ENCODE data around the gene ELP2. TPM values are rescaled to one million over a fixed set of nuclear protein-coding genes. Genes with fewer than 3 reads are reported as not detected.
"Not testable (repeated sequence)": the region's sequence is repeated elsewhere in the genome, so short reads cannot be mapped to it uniquely, and the experiment has no call there.

ELP2 gene
- total RNA-seq, 4 donors from 2014 or later, result 23.2 to 59.5 (median 49.6) TPM

DNA sequence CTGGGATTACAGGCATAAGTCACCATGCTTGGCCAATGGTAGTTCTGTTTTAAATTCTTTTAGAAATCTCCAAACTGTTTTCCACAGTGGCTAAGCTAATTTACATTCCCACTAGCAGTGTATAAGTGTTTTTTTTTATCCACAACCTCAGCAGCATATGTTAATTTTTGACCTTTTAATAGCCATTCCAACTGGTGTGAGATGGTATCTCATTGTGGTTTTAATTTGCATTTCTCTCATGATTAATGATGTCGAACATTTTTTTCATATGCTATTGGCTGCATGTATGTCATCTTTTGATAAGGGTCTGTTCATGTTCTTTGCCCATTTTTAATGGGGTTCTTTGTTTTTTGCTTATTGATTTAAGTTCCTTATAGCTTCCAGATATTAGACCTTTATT lies 77.6 kb downstream of the ELP2 start:
- TF ChIP-seq POLR2A (IDR thresholded peaks at IDR 0.05) (no peak), EP300 (IDR thresholded peaks at IDR 0.05; ENCODE audit: low read depth) (no peak), POLR2AphosphoS5 (IDR thresholded peaks at IDR 0.05) (no peak)
- TF ChIP-seq, protein P1, sequence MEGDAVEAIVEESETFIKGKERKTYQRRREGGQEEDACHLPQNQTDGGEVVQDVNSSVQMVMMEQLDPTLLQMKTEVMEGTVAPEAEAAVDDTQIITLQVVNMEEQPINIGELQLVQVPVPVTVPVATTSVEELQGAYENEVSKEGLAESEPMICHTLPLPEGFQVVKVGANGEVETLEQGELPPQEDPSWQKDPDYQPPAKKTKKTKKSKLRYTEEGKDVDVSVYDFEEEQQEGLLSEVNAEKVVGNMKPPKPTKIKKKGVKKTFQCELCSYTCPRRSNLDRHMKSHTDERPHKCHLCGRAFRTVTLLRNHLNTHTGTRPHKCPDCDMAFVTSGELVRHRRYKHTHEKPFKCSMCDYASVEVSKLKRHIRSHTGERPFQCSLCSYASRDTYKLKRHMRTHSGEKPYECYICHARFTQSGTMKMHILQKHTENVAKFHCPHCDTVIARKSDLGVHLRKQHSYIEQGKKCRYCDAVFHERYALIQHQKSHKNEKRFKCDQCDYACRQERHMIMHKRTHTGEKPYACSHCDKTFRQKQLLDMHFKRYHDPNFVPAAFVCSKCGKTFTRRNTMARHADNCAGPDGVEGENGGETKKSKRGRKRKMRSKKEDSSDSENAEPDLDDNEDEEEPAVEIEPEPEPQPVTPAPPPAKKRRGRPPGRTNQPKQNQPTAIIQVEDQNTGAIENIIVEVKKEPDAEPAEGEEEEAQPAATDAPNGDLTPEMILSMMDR (IDR thresholded peaks at IDR 0.05), result no peak
- intact Hi-C loops (cut with DNase I; ENCODE audit: low total_unique reads) (no loop called here), in situ Hi-C loops (cut with MboI; ENCODE audit: low pct_ligation_motif_present in 1 of 4, low pct_unique_long_range_greater_than_20kb in 1 of 4, low sequenced_read_pairs in 3 of 4) (no loop called here)
- Histone ChIP-seq H3K27ac (no peak overlapping the region), H3K36me3 (no peaks in the 10 kb centered on the region), H3K4me1 (no peaks in the 10 kb centered on the region), H3K27me3 (no peaks in the 10 kb centered on the region), H3K4me3 (no peak overlapping the region), H3K9me3 (peaks cover 0 to 4% of the 10 kb centered on the region in 2 donors)
- WGBS, 2 donors (ENCODE audit: low coverage in 1 of 2), result 64 to 84% methylated on average over 1 of the region's 1 CpG
- DNase-seq, result no peak

DNA sequence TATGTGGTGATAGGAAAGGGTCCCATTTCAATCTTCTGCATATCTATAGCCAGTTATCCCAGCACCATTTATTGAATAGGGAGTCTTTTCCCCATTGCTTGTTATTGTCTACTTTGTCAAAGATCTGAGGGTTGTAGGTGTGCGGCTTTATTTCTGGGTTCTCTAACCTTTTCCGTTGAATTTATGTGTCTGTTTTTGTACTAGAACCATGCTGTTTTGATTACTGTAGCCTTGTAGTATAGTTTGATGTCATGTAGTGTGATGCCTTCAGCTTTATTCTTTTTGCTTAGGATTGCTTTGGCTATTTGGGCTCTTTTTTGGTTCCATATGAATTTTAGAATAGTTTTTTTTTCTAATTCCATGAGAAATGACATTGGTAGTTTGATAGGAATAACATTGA lies 78.3 kb downstream of the ELP2 start:
- H3K27me3 ChIP-seq; H3K4me3 ChIP-seq; H3K27ac ChIP-seq; H3K9me3 ChIP-seq; H3K4me1 ChIP-seq; intact Hi-C loops (cut with DNase I; ENCODE audit: low total_unique reads); DNase-seq; in situ Hi-C loops (cut with MboI; ENCODE audit: low pct_ligation_motif_present in 1 of 4, low pct_unique_long_range_greater_than_20kb in 1 of 4, low sequenced_read_pairs in 3 of 4); H3K36me3 ChIP-seq: not testable (repeated sequence)
- WGBS, 2 donors (ENCODE audit: low coverage in 1 of 2), result 98 to 100% methylated on average over 2 of the region's 2 CpGs

DNA sequence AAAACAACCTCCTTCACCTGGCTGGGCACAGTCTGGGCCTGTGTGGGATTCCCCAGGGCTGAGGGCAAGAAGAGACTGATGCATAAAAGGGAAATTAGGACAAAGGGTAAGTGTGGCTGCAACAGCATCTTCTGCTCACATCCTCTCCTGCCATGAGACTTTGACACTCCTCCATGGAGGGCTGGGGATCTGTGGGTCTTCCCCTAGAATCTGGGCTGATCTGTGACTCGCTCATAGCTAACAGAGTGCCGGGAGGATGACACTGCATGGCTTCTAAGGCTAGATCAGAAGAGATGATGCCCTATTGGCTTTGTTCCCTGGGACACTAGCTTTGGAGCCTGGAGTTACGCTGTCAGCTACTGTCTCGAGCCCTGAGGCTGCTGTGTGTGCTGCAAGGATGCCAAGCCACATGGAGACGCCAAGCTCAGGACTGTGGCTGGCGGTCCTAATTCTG lies 81.9 kb downstream of the ELP2 start:
- Histone ChIP-seq H3K4me3 (no peak overlapping the region), H3K27me3 (no peaks in the 10 kb centered on the region), H3K9me3 (peaks cover 0 to 4% of the 10 kb centered on the region in 2 donors), H3K36me3 (no peaks in the 10 kb centered on the region), H3K4me1 (no peaks in the 10 kb centered on the region), H3K27ac (no peak overlapping the region)
- WGBS, 2 donors (ENCODE audit: low coverage in 1 of 2), result 87% methylated on average over 6 of the region's 6 CpGs; no CpG with 5 or more reads in 1 of the 2 donors
- in situ Hi-C loops (cut with MboI; ENCODE audit: low pct_ligation_motif_present in 1 of 4, low pct_unique_long_range_greater_than_20kb in 1 of 4, low sequenced_read_pairs in 3 of 4), result no loop called here
- TF ChIP-seq POLR2AphosphoS5 (IDR thresholded peaks at IDR 0.05), result no peak
- no peak for TF ChIP-seq EP300 (IDR thresholded peaks at IDR 0.05; ENCODE audit: low read depth)
- no peak for TF ChIP-seq POLR2A (IDR thresholded peaks at IDR 0.05)
- TF ChIP-seq, protein P1 (IDR thresholded peaks at IDR 0.05), result no peak
- DNase-seq, result no peak
- intact Hi-C loops (cut with DNase I; ENCODE audit: low total_unique reads), result no loop called here

DNA sequence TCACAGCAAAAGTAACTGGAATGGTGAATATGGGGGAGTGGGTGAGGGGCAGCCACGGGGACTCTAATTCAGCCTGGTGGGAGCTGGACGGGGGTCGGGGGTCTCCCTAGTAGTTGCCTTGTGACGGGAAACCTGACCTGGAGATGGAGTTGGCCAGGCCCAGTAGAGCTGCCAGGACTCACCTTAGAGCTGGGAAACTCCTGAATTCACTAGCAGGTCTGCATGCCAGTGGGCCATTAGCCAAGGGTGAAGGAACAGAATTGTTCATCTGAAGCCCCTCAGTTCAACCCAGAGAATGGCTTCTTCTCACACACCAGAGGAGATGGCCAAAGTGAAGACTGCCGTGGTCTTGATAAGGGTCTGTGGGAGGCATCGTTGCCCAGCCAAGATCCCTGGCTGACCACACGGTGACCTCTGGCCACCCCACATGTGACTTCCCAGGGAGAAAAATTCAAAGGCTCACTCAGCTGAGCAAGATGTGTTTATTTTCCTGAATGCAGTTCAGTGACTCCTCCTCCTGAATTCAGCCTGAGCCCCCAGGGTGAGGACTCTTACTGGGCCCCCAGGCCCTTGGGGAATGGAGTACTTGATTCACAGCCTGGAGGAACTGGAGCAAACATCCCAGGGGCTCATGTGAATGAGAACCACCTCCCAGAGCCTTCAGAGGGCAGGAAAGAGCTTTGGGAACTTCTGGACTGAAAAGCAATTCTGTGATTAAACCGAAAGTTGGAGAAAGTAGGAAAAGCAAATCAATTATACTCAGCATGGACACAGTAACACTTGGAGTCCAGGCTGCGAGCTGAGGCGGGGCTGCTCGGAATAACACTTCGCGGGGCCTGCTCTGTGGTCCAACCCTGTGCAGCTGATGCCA lies 82.8 kb downstream of the ELP2 start:
- H3K9me3 ChIP-seq, result peaks cover 0 to 4% of the 10 kb centered on the region in 2 donors
- in situ Hi-C loops (cut with MboI; ENCODE audit: low pct_ligation_motif_present in 1 of 4, low pct_unique_long_range_greater_than_20kb in 1 of 4, low sequenced_read_pairs in 3 of 4), result no loop called here
- intact Hi-C loops (cut with DNase I; ENCODE audit: low total_unique reads), result no loop called here
- H3K36me3 ChIP-seq, result no peaks in the 10 kb centered on the region
- 44 to 64% methylated on average over 5 to 13 of the region's 13 CpGs for WGBS, 2 donors (ENCODE audit: low coverage in 1 of 2)
- H3K27ac ChIP-seq, result peak overlapping the region in 1 of 4 donors; percentile 30
- no peaks in the 10 kb centered on the region for H3K27me3 ChIP-seq
- no peak overlapping the region for H3K4me3 ChIP-seq
- no peak for DNase-seq
- H3K4me1 ChIP-seq, result peaks cover 0 to 4% (median 2%) of the 10 kb centered on the region in 4 donors
- TF ChIP-seq, protein P1 (IDR thresholded peaks at IDR 0.05), result no peak
- TF ChIP-seq EP300 (IDR thresholded peaks at IDR 0.05; ENCODE audit: low read depth), result no peak
- TF ChIP-seq POLR2A (IDR thresholded peaks at IDR 0.05), result no peak
- no peak for TF ChIP-seq POLR2AphosphoS5 (IDR thresholded peaks at IDR 0.05)
